C4-2B (cell line): ENCODE data around the gene PEX14.

Experiments used
- ZFX ChIP-seq: fragments of 450-650 bp; IDR thresholded peaks from 2 replicates; pipeline ENCODE4 v1.6.1; 2017
- TF ChIP-seq, protein P1 (sequence below): fragments of 450-650 bp; conservative IDR thresholded peaks from 2 replicates; pipeline ENCODE4 v1.5.1; 2017; ENCODE audit warnings: mild to moderate bottlenecking

DNA sequence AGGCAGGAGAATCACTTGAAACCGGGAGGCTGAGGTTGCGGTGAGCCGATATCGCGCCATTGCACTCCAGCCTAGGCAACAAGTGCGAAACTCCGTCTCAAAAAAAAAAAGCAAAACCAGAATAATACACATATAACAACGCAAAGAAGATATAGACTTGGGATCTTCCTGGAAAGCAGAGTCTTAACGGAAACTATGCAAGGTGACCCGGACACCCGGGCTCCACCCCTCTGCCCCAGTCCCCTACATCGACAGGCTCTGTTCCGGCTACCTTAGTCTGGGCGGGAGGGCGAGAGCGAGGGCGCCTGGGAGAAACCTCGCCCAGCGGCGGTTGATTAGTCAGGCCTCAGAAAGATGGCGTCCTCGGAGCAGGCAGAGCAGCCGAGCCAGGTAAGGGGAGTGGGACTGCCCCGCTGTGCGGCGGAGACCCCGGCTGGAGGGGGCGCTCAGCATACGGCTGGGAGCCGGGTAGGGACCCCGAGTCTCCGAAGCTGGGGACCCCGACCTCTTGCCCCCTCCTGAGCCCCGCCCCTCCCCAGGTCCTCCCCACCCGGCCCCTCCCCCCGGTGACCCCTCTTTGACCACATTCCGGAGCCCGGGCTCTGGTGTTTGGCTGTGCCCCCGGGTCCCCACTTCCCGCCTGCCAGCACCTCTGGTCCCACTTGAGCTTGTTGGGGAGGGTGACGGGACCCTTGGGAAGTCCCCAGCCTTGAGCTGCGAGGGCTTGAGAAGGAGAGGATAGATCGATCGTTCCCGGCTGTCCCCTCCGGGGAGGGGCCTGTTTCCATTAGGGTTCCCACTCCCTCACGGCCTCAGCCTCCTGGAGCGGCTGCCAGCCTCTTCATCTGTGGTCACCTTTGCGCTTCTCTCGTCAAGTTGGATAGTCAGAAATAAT, at the start of gene PEX14:
- TF ChIP-seq, protein P1, sequence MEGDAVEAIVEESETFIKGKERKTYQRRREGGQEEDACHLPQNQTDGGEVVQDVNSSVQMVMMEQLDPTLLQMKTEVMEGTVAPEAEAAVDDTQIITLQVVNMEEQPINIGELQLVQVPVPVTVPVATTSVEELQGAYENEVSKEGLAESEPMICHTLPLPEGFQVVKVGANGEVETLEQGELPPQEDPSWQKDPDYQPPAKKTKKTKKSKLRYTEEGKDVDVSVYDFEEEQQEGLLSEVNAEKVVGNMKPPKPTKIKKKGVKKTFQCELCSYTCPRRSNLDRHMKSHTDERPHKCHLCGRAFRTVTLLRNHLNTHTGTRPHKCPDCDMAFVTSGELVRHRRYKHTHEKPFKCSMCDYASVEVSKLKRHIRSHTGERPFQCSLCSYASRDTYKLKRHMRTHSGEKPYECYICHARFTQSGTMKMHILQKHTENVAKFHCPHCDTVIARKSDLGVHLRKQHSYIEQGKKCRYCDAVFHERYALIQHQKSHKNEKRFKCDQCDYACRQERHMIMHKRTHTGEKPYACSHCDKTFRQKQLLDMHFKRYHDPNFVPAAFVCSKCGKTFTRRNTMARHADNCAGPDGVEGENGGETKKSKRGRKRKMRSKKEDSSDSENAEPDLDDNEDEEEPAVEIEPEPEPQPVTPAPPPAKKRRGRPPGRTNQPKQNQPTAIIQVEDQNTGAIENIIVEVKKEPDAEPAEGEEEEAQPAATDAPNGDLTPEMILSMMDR: no peak
- no peak for TF ChIP-seq ZFX
